ENCODE data around the gene MEIOB. TPM values are rescaled to one million over a fixed set of nuclear protein-coding genes. Genes with fewer than 3 reads are reported as not detected.

MEIOB gene
- total RNA-seq, 1 experiment from 2014 or later = not detected

- no TSS peak for BruUV-seq (replicated peaks)
Measured at GRCh38 chr16:1832838-1833454, 39.0 kb downstream of the MEIOB start.

GRCh38 chr16:1831186-1832075 lies 40.5 kb downstream of the MEIOB start:
- no peaks in the 10 kb centered on the region for H3K27me3 ChIP-seq (ENCODE audit: insufficient read depth, low read depth)
- intact Hi-C loops (cut with micrococcal nuclease; ENCODE audit: unreplicated experiment) = no loop called here
- H3K9me2 ChIP-seq (ENCODE audit: insufficient read depth) = no peaks in the 10 kb centered on the region
- H3K36me3 ChIP-seq (ENCODE audit: low read depth) = no peaks in the 10 kb centered on the region
- H3K79me2 ChIP-seq (ENCODE audit: low read depth) = peaks cover 35% of the 10 kb centered on the region
- H3K9me3 ChIP-seq (ENCODE audit: insufficient read depth, low read depth) = no peaks in the 10 kb centered on the region
- CTCF ChIA-PET = no interaction called here
- TF ChIP-seq CTCF (conservative IDR thresholded peaks at IDR 0.05) (no peak), EZH2 (IDR thresholded peaks at IDR 0.05; ENCODE audit: low read depth) (no peak)
- BruUV-seq (replicated peaks) = no TSS peak
- peaks cover 21% of the 10 kb centered on the region; the same call in 1 of the 2 replicates for H3F3A ChIP-seq (ENCODE audit: insufficient read depth, low read depth)
- POLR2A ChIA-PET (ENCODE audit: unreplicated experiment) = interaction anchor here (0.6 kb wide), 1 partner anchor 18 kb away, joined by 7 read pairs; no protein-coding TSS in a partner anchor
- no peak overlapping the region for H2AFZ ChIP-seq
- no peak overlapping the region for H3K4me3 ChIP-seq
- peaks cover 21% of the 10 kb centered on the region for H3K4me1 ChIP-seq (replicated peaks; ENCODE audit: insufficient read depth)
- H3K27ac ChIP-seq = no peak overlapping the region
- DNase-seq = no peak
- no peak overlapping the region for H3K4me2 ChIP-seq
- peaks cover 18% of the 10 kb centered on the region; the same call in 1 of the 2 replicates for H4K20me1 ChIP-seq (ENCODE audit: insufficient read depth)

More at GRCh38 chr16:1832838-1833454, 39.0 kb downstream of the MEIOB start:
- Histone ChIP-seq H3K36me3 (ENCODE audit: low read depth) (no peaks in the 10 kb centered on the region), H2AFZ (no peak overlapping the region), H3K4me3 (no peak overlapping the region), H3K9me3 (ENCODE audit: insufficient read depth, low read depth) (no peaks in the 10 kb centered on the region), H3K4me2 (no peak overlapping the region), H3K9me2 (ENCODE audit: insufficient read depth) (no peaks in the 10 kb centered on the region), H3F3A (ENCODE audit: insufficient read depth, low read depth) (peaks cover 16% of the 10 kb centered on the region; the same call in 1 of the 2 replicates), H3K27ac (no peak overlapping the region), H3K79me2 (ENCODE audit: low read depth) (peaks cover 26% of the 10 kb centered on the region), H4K20me1 (ENCODE audit: insufficient read depth) (peaks cover 18% of the 10 kb centered on the region; the same call in 1 of the 2 replicates), H3K27me3 (ENCODE audit: insufficient read depth, low read depth) (no peaks in the 10 kb centered on the region), H3K4me1 (replicated peaks; ENCODE audit: insufficient read depth) (peaks cover 21% of the 10 kb centered on the region)
- ChIA-PET CTCF (no interaction called here), POLR2A (ENCODE audit: unreplicated experiment) (interaction anchor here (0.6 kb wide), 1 partner anchor 461 kb away, joined by 3 read pairs; no protein-coding TSS in a partner anchor)
- TF ChIP-seq CTCF (conservative IDR thresholded peaks at IDR 0.05) = no peak
- TF ChIP-seq EZH2 (IDR thresholded peaks at IDR 0.05; ENCODE audit: low read depth) = no peak
- intact Hi-C loops (cut with micrococcal nuclease; ENCODE audit: unreplicated experiment) = no loop called here
- DNase-seq = no peak

GRCh38 chr16:1830213-1830612 lies 41.8 kb downstream of the MEIOB start:
- H3K27me3 ChIP-seq (ENCODE audit: insufficient read depth, low read depth) = no peaks in the 10 kb centered on the region
- H3K4me3 ChIP-seq = no peak overlapping the region
- no peak for DNase-seq
- H3F3A ChIP-seq (ENCODE audit: insufficient read depth, low read depth) = peaks cover 21% of the 10 kb centered on the region; the same call in 1 of the 2 replicates
- no peaks in the 10 kb centered on the region for H3K9me2 ChIP-seq (ENCODE audit: insufficient read depth)
- POLR2A ChIA-PET (ENCODE audit: unreplicated experiment) = interaction anchor here (0.7 kb wide), 1 partner anchor 28 kb away, joined by 3 read pairs; no protein-coding TSS in a partner anchor
- peaks cover 41% of the 10 kb centered on the region for H3K79me2 ChIP-seq (ENCODE audit: low read depth)
- no peak overlapping the region for H3K4me2 ChIP-seq
- H3K4me1 ChIP-seq (replicated peaks; ENCODE audit: insufficient read depth) = peaks cover 28% of the 10 kb centered on the region
- CTCF ChIA-PET = no interaction called here
- H2AFZ ChIP-seq = no peak overlapping the region
- no peak overlapping the region for H3K27ac ChIP-seq
- TF ChIP-seq EZH2 (IDR thresholded peaks at IDR 0.05; ENCODE audit: low read depth) (no peak), CTCF (conservative IDR thresholded peaks at IDR 0.05) (no peak)
- H3K9me3 ChIP-seq (ENCODE audit: insufficient read depth, low read depth) = no peaks in the 10 kb centered on the region
- no TSS peak for BruUV-seq (replicated peaks)
- H4K20me1 ChIP-seq (ENCODE audit: insufficient read depth) = peaks cover 18% of the 10 kb centered on the region; the same call in 1 of the 2 replicates
- H3K36me3 ChIP-seq (ENCODE audit: low read depth) = no peaks in the 10 kb centered on the region
- intact Hi-C loops (cut with micrococcal nuclease; ENCODE audit: unreplicated experiment) = no loop called here
